Right lobe of liver (tissue), 4 donors: ENCODE data around the gene GTSF1L.

ENCODE experiments used
- POLR2A ChIP-seq: fragments of 450-650 bp; IDR thresholded peaks from one replicate; pipeline ENCODE4 v1.6.1; 2017; ENCODE audit warnings: antibody characterized with exemption, mild to moderate bottlenecking
- TF ChIP-seq, protein P1 (sequence below), 4 donors: fragments of 200-600 bp in 3 of 4; fragments of 450-650 bp in 1 of 4; IDR thresholded peaks; one replicate each; pipeline versions ENCODE4 v1.5.1 to v1.8.0; 2016 to 2022; ENCODE audit warnings: antibody characterized with exemption in 4 of 4, mild to moderate bottlenecking in 2 of 4
- donor health status: DM: no; HTN: no; CAD: no.
- donor health status: DM: no; HTN: no; CAD: no.
- donor health status: DM: no; HTN: yes; CAD: no.

- no peak for TF ChIP-seq POLR2A
- TF ChIP-seq, protein P1, sequence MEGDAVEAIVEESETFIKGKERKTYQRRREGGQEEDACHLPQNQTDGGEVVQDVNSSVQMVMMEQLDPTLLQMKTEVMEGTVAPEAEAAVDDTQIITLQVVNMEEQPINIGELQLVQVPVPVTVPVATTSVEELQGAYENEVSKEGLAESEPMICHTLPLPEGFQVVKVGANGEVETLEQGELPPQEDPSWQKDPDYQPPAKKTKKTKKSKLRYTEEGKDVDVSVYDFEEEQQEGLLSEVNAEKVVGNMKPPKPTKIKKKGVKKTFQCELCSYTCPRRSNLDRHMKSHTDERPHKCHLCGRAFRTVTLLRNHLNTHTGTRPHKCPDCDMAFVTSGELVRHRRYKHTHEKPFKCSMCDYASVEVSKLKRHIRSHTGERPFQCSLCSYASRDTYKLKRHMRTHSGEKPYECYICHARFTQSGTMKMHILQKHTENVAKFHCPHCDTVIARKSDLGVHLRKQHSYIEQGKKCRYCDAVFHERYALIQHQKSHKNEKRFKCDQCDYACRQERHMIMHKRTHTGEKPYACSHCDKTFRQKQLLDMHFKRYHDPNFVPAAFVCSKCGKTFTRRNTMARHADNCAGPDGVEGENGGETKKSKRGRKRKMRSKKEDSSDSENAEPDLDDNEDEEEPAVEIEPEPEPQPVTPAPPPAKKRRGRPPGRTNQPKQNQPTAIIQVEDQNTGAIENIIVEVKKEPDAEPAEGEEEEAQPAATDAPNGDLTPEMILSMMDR (IDR thresholded peaks at IDR 0.05) = no peak
Measured at GRCh38 chr20:43689165-43689564, 37.6 kb downstream of the GTSF1L start.
